K562 (cell line): ENCODE results near the gene TFE3. TPM values are rescaled to one million over a fixed set of nuclear protein-coding genes. Genes with fewer than 3 reads are reported as not detected.

Source experiments
- CTCFL ChIP-seq: IDR thresholded peaks from 2 replicates; pipeline ENCODE4 v1.6.1; 2011; ENCODE audit warnings: borderline replicate concordance, low read depth, mild to moderate bottlenecking, moderate library complexity, low read length; ENCODE audit not compliant: insufficient read depth, poor library complexity, severe bottlenecking
- FOXJ2 ChIP-seq: fragments of 200-800 bp; sonication (Bioruptor generic); IDR thresholded peaks from 2 replicates; pipeline ENCODE4 v1.6.1; 2016; ENCODE audit warnings: missing genetic modification characterization, missing compliant biosample characterization
- GATAD2B ChIP-seq: fragments of 450-650 bp; IDR thresholded peaks from 2 replicates; pipeline ENCODE4 v1.6.1; 2017; ENCODE audit warnings: mild to moderate bottlenecking, borderline replicate concordance
- HNRNPH1 ChIP-seq: fragments of 200-400 bp; formaldehyde crosslinking; optimal IDR thresholded peaks from 2 replicates; pipeline ENCODE3; 2017; ENCODE audit warnings: low read depth, mild to moderate bottlenecking, low read length, moderate library complexity
- IRF9 ChIP-seq: fragments of 450-650 bp; IDR thresholded peaks from 2 replicates; pipeline ENCODE4 v1.6.1; 2016; ENCODE audit warnings: missing biosample characterization, missing genetic modification characterization
- NFIX ChIP-seq: fragments of 250-450 bp; sonication (Bioruptor Pico); IDR thresholded peaks from 2 replicates; pipeline ENCODE4 v1.4.0; 2020; ENCODE audit warnings: low read depth, mild to moderate bottlenecking, moderate library complexity
- PURB ChIP-seq: sonication (generic); formaldehyde crosslinking; IDR thresholded peaks from 2 replicates; pipeline ENCODE4 v1.9.0; 2021; ENCODE audit warnings: low read depth, mild to moderate bottlenecking, missing genetic modification reagents
- RNF2 ChIP-seq: sonication (generic); IDR thresholded peaks from 2 replicates; pipeline ENCODE4 v1.6.1; 2016
- RNF219 ChIP-seq: fragments of 250-450 bp; sonication (Bioruptor Pico); IDR thresholded peaks from 2 replicates; pipeline ENCODE4 v1.5.0; 2022; ENCODE audit warnings: mild to moderate bottlenecking
- SREBF1 ChIP-seq: fragments of 150-350 bp; IDR thresholded peaks from 2 replicates; pipeline ENCODE4 v1.6.1; 2014; ENCODE audit warnings: antibody characterized with exemption, low read depth, low read length, borderline replicate concordance
- TCF15 ChIP-seq: fragments of 250-450 bp; sonication (Bioruptor Pico); IDR thresholded peaks from 2 replicates; pipeline ENCODE4 v1.8.0; 2022; ENCODE audit warnings: moderate library complexity, mild to moderate bottlenecking, inconsistent platforms
- TEAD1 ChIP-seq, 2 experiments: fragments of 450-650 bp in 1 of 2; sonication (generic) in 1 of 2; formaldehyde crosslinking; IDR thresholded peaks; 2 replicates each; pipeline versions ENCODE4 v1.4.0 to v1.8.0; 2020 to 2022; ENCODE audit warnings: mild to moderate bottlenecking in 2 of 2, missing genetic modification reagents in 1 of 2
- ZFP1 ChIP-seq: fragments of 450-650 bp; formaldehyde crosslinking; IDR thresholded peaks from 2 replicates; pipeline ENCODE4 v1.4.0; 2020; ENCODE audit warnings: mild to moderate bottlenecking, mixed read lengths
- ZNF277 ChIP-seq: fragments of 250-450 bp; sonication (Bioruptor Pico); IDR thresholded peaks from 2 replicates; pipeline ENCODE4 v1.8.0; 2022; ENCODE audit warnings: inconsistent platforms, mild to moderate bottlenecking, moderate library complexity, borderline replicate concordance
- ZNF518B ChIP-seq: fragments of 250-450 bp; sonication (Bioruptor Pico); IDR thresholded peaks from 2 replicates; pipeline ENCODE4 v1.5.0; 2021; ENCODE audit warnings: mild to moderate bottlenecking, moderate library complexity
- ZNF830 ChIP-seq: fragments of 250-450 bp; sonication (Bioruptor Pico); IDR thresholded peaks from 2 replicates; pipeline ENCODE4 v1.5.0; 2021; ENCODE audit warnings: mild to moderate bottlenecking
- polyA plus RNA-seq, 8 experiments: library from polyadenylated mRNA; depleted of rRNA in 4 of 8; stranded (reverse) in 5 of 8; unstranded in 3 of 8; fragments of >200 nt; fragmentation: Nextera tagmentation in 2 of 8; fragmentation: Illumina TruSeq in 1 of 8; extraction: Ambion mirVana in 2 of 8; extraction: Trizol in 1 of 8; gene quantifications; 2 replicates each; pipeline versions ENCODE4 v1.2.1 to v1.2.3, GENCODE V29; 2011 to 2014; ENCODE audit warnings: inconsistent platforms in 1 of 8, missing spikeins in 1 of 8
- total RNA-seq, 7 experiments: library from RNA; depleted of rRNA in 6 of 7; stranded (reverse); fragments of >200 nt in 6 of 7; fragmentation: Illumina TruSeq in 2 of 7; extraction: Trizol in 2 of 7; gene quantifications; 2 replicates each; pipeline versions ENCODE4 v1.2.1 to v1.2.3, GENCODE V29; 2011 to 2021; ENCODE audit warnings: low replicate concordance in 1 of 7

TFE3 gene
- total and polyA plus RNA-seq, 9 of the 15 experiments (the other 6 are each of a cell fraction or from before 2014, with no cell fraction given): 1.9 to 20.3 (median 11.9) TPM

- TF ChIP-seq CTCFL (no peak), RNF2 (no peak; the same call in 1 of the 2 replicates), ZFP1 (CRISPR knock-in tag) (no peak), ZNF830 (no peak), NFIX (no peak), ZNF277 (no peak), RNF219 (CRISPR knock-in tag) (no peak), IRF9 (tag) (no peak), TEAD1 (CRISPR knock-in tag; IDR thresholded peaks at IDR 0.05) (no peak), FOXJ2 (no peak), ZNF518B (CRISPR knock-in tag) (no peak), PURB (CRISPR knock-in tag) (no peak), HNRNPH1 (no peak), GATAD2B (no peak), SREBF1 (no peak), TCF15 (CRISPR knock-in tag) (no peak)
Measured at GRCh38 chrX:49043220-49043986, at the start of gene TFE3 (continued).
